GM21367 (cell line): Measurements from ENCODE around the gene CHAD.

ENCODE experiments used
- ATAC-seq: cut with Tn5 transposase; IDR thresholded peaks from one replicate; pipeline ENCODE4 v1.9.1; 2021; ENCODE audit not compliant: unreplicated experiment

Gene CHAD

GRCh38 chr17:50458701-50459676 lies 9.7 kb downstream of the CHAD start:
- no peak for ATAC-seq

- no peak for ATAC-seq
Measured at GRCh38 chr17:50458270-50458669, 10.4 kb downstream of the CHAD start.

- no peak for ATAC-seq
Measured at GRCh38 chr17:50457621-50458020, 11.1 kb downstream of the CHAD start.

GRCh38 chr17:50453901-50454300 lies 14.8 kb downstream of the CHAD start:
- ATAC-seq = no peak

GRCh38 chr17:50452630-50453300 lies 15.9 kb downstream of the CHAD start:
- ATAC-seq = no peak

GRCh38 chr17:50451943-50452629 lies 16.6 kb downstream of the CHAD start:
- ATAC-seq = no peak

GRCh38 chr17:50448643-50449042 lies 20.0 kb downstream of the CHAD start:
- ATAC-seq = no peak

GRCh38 chr17:50447870-50448595 lies 20.6 kb downstream of the CHAD start:
- ATAC-seq = no peak

GRCh38 chr17:50445730-50446325 lies 22.9 kb downstream of the CHAD start:
- no peak for ATAC-seq

- ATAC-seq = no peak
Measured at GRCh38 chr17:50444841-50445715, 23.6 kb downstream of the CHAD start.

- no peak for ATAC-seq
Measured at GRCh38 chr17:50443505-50443974, 25.1 kb downstream of the CHAD start.

- ATAC-seq = no peak
Measured at GRCh38 chr17:50440838-50441829, 27.5 kb downstream of the CHAD start.

- ATAC-seq = no peak
Measured at GRCh38 chr17:50440172-50440837, 28.4 kb downstream of the CHAD start.

GRCh38 chr17:50439008-50439407 lies 29.7 kb downstream of the CHAD start:
- no peak for ATAC-seq

- no peak for ATAC-seq
Measured at GRCh38 chr17:50437409-50437808, 31.3 kb downstream of the CHAD start.

- ATAC-seq = no peak
Measured at GRCh38 chr17:50432125-50432762, 36.4 kb downstream of the CHAD start.
